WTC11 (cell line): ENCODE measurements around the gene GHRHR. TPM values are rescaled to one million over a fixed set of nuclear protein-coding genes. Genes with fewer than 3 reads are reported as not detected.

Experiments used
- ATAC-seq: fragments of 200-7000 bp; cut with Tn5 transposase; 2 replicates; pipeline ENCODE4 v1.10.0; 2021; ENCODE audit warnings: mild to moderate bottlenecking, moderate library complexity
- CTCF ChIA-PET: fragments of 300-600 bp; sonication (Branson Sonifier 250); formaldehyde crosslinking; loops from one replicate; lab custom pipeline; 2021; ENCODE audit warnings: antibody characterized with exemption; lab: Charles Lee
- POLR2A ChIA-PET: fragments of 350-600 bp; sonication (Branson Sonifier 250); formaldehyde crosslinking; loops from one replicate; lab custom pipeline; 2021; ENCODE audit warnings: antibody characterized with exemption; lab: Charles Lee
- DNase-seq: peaks from one replicate; pipeline ENCODE4 v3.0.0; 2021; ENCODE audit warnings: low spot score
- H3K27ac Mint-ChIP-seq: 2 replicates; pipeline ENCODE4 v1.8.0; 2021; ENCODE audit warnings: mixed read lengths
- H3K27me3 Mint-ChIP-seq: 2 replicates; pipeline ENCODE4 v1.8.0; 2021; ENCODE audit warnings: low read depth, mild to moderate bottlenecking, moderate library complexity, mixed read lengths
- H3K36me3 Mint-ChIP-seq: 2 replicates; pipeline ENCODE4 v1.8.0; 2021; ENCODE audit warnings: mixed read lengths
- H3K4me1 Mint-ChIP-seq: 2 replicates; pipeline ENCODE4 v1.8.0; 2022; ENCODE audit warnings: mixed read lengths
- H3K4me3 Mint-ChIP-seq: 2 replicates; pipeline ENCODE4 v1.8.0; 2021; ENCODE audit warnings: mild to moderate bottlenecking, moderate library complexity, mixed read lengths
- H3K9me3 Mint-ChIP-seq: 2 replicates; pipeline ENCODE4 v1.8.0; 2021; ENCODE audit warnings: mixed read lengths
- ARID4B ChIP-seq: sonication (generic); formaldehyde crosslinking; IDR thresholded peaks from 2 replicates; pipeline ENCODE4 v1.8.0; 2023; ENCODE audit warnings: missing genetic modification reagents, mild to moderate bottlenecking, borderline replicate concordance
- ATF6 ChIP-seq: sonication (generic); formaldehyde crosslinking; IDR thresholded peaks from 2 replicates; pipeline ENCODE4 v1.8.1; 2023; ENCODE audit warnings: mild to moderate bottlenecking, missing genetic modification reagents
- CBFB ChIP-seq: sonication (generic); formaldehyde crosslinking; IDR thresholded peaks from 2 replicates; pipeline ENCODE4 v1.8.1; 2022; ENCODE audit warnings: mild to moderate bottlenecking, low read depth, missing genetic modification reagents
- CREM ChIP-seq: sonication (generic); formaldehyde crosslinking; IDR thresholded peaks from 2 replicates; pipeline ENCODE4 v1.8.1; 2022; ENCODE audit warnings: mild to moderate bottlenecking, missing genetic modification reagents, moderate library complexity
- CTCF ChIP-seq: fragments of 200-600 bp; IDR thresholded peaks from 2 replicates; pipeline ENCODE4 v1.8.0; 2022; ENCODE audit warnings: antibody characterized with exemption
- E2F4 ChIP-seq: sonication (generic); formaldehyde crosslinking; IDR thresholded peaks from 2 replicates; pipeline ENCODE4 v1.8.1; 2022; ENCODE audit warnings: low read depth, mild to moderate bottlenecking, moderate library complexity, missing genetic modification reagents, borderline replicate concordance
- FOXP4 ChIP-seq: sonication (generic); formaldehyde crosslinking; IDR thresholded peaks from 2 replicates; pipeline ENCODE4 v1.8.0; 2022; ENCODE audit warnings: mild to moderate bottlenecking, missing genetic modification reagents
- JAZF1 ChIP-seq: fragments of 250-450 bp; sonication (Bioruptor Pico); IDR thresholded peaks from 2 replicates; pipeline ENCODE4 v1.9.0; 2021; ENCODE audit warnings: moderate library complexity, mild to moderate bottlenecking, inconsistent platforms
- MXD4 ChIP-seq: fragments of 250-450 bp; sonication (Bioruptor Pico); IDR thresholded peaks from 2 replicates; pipeline ENCODE4 v1.8.0; 2021; ENCODE audit warnings: mild to moderate bottlenecking, moderate library complexity, borderline replicate concordance
- NR2C2 ChIP-seq: sonication (generic); formaldehyde crosslinking; IDR thresholded peaks from 2 replicates; pipeline ENCODE4 v1.8.0; 2022; ENCODE audit warnings: mild to moderate bottlenecking, missing genetic modification reagents
- PRRX2 ChIP-seq: fragments of 250-450 bp; sonication (Bioruptor Pico); IDR thresholded peaks from 2 replicates; pipeline ENCODE4 v1.8.0; 2021; ENCODE audit warnings: mild to moderate bottlenecking
- SOX15 ChIP-seq: fragments of 250-450 bp; sonication (Bioruptor Pico); IDR thresholded peaks from 2 replicates; pipeline ENCODE4 v1.9.0; 2021; ENCODE audit warnings: mild to moderate bottlenecking
- TP53 ChIP-seq: sonication (generic); formaldehyde crosslinking; IDR thresholded peaks from 2 replicates; pipeline ENCODE4 v1.8.1; 2023; ENCODE audit warnings: mild to moderate bottlenecking, missing genetic modification reagents
- ZNF219 ChIP-seq: sonication (generic); formaldehyde crosslinking; IDR thresholded peaks from 2 replicates; pipeline ENCODE4 v1.8.0; 2023; ENCODE audit warnings: missing genetic modification reagents, mild to moderate bottlenecking, borderline replicate concordance
- ZNF232 ChIP-seq: sonication (generic); formaldehyde crosslinking; IDR thresholded peaks from 2 replicates; pipeline ENCODE4 v1.8.0; 2022; ENCODE audit warnings: mild to moderate bottlenecking, missing genetic modification reagents
- ZNF281 ChIP-seq: sonication (generic); formaldehyde crosslinking; IDR thresholded peaks from 2 replicates; pipeline ENCODE4 v1.8.0; 2023; ENCODE audit warnings: mild to moderate bottlenecking, missing genetic modification reagents
- ZNF317 ChIP-seq: sonication (generic); formaldehyde crosslinking; IDR thresholded peaks from 2 replicates; pipeline ENCODE4 v1.8.1; 2023; ENCODE audit warnings: low read depth, mild to moderate bottlenecking, moderate library complexity, missing genetic modification reagents, borderline replicate concordance
- ZNF425 ChIP-seq: fragments of 250-450 bp; sonication (Bioruptor Pico); conservative IDR thresholded peaks from 2 replicates; pipeline ENCODE4 v1.9.0; 2021; ENCODE audit warnings: mild to moderate bottlenecking
- ZNF671 ChIP-seq: fragments of 250-450 bp; sonication (Bioruptor Pico); IDR thresholded peaks from 2 replicates; pipeline ENCODE4 v1.8.0; 2021; ENCODE audit warnings: mild to moderate bottlenecking
- total RNA-seq: library from RNA; stranded (reverse); gene quantifications from 3 replicates; pipeline ENCODE4 v1.2.3, GENCODE V29; 2021

GHRHR gene
- total RNA-seq, 1 experiment from 2014 or later: 5.0 TPM

- POLR2A ChIA-PET: no interaction called here
- TF ChIP-seq JAZF1 (no peak), E2F4 (CRISPR knock-in tag) (no peak), FOXP4 (no peak), CREM (CRISPR knock-in tag) (no peak), ZNF219 (CRISPR knock-in tag) (no peak), ZNF281 (CRISPR knock-in tag) (no peak)
- DNase-seq (no peak), ATAC-seq (no peak)
- Mint-ChIP-seq H3K27ac (no peak overlapping the region), H3K27me3 (peaks cover 19% of the 10 kb centered on the region), H3K9me3 (peaks cover 23% of the 10 kb centered on the region), H3K4me3 (no peak overlapping the region), H3K36me3 (peaks cover under 1% of the 10 kb centered on the region; the same call in 1 of the 2 replicates), H3K4me1 (no peaks in the 10 kb centered on the region)
- CTCF ChIA-PET: interaction anchor here (2.3 kb wide), 1 partner anchor 12 kb away, joined by 11 read pairs; no protein-coding TSS in a partner anchor
Measured at GRCh38 chr7:30950197-30950596, 13.6 kb upstream of the GHRHR start.

GRCh38 chr7:30954914-30955313, 8.8 kb upstream of the GHRHR start:
- ATAC-seq: no peak
- peaks cover 46% of the 10 kb centered on the region for H3K9me3 Mint-ChIP-seq
- POLR2A ChIA-PET: no interaction called here
- CTCF ChIA-PET: no interaction called here
- peaks cover 14% of the 10 kb centered on the region for H3K27me3 Mint-ChIP-seq
- no peaks in the 10 kb centered on the region for H3K4me1 Mint-ChIP-seq
- H3K4me3 Mint-ChIP-seq: no peak overlapping the region
- H3K27ac Mint-ChIP-seq: no peak overlapping the region
- DNase-seq: no peak
- peaks cover 5% of the 10 kb centered on the region; the same call in 1 of the 2 replicates for H3K36me3 Mint-ChIP-seq
- TF ChIP-seq SOX15 (CRISPR knock-in tag) (no peak), ZNF317 (CRISPR knock-in tag) (no peak), ARID4B (no peak), ZNF425 (CRISPR knock-in tag) (no peak), CTCF (no peak), TP53 (CRISPR knock-in tag) (no peak), ZNF232 (CRISPR knock-in tag) (no peak), PRRX2 (CRISPR knock-in tag) (no peak), CBFB (CRISPR knock-in tag) (no peak), NR2C2 (CRISPR knock-in tag) (no peak), ZNF671 (CRISPR knock-in tag) (no peak), ATF6 (CRISPR knock-in tag) (no peak), MXD4 (CRISPR knock-in tag) (no peak)
